GM12892 (cell line): ENCODE measurements around the gene PPP1R18.

ENCODE experiments used
- POLR2A ChIP-seq: IDR thresholded peaks from 2 replicates; pipeline ENCODE4 v1.6.1; 2011; ENCODE audit warnings: low read depth, low read length, control low read depth
- POLR2AphosphoS5 ChIP-seq: IDR thresholded peaks from 2 replicates; pipeline ENCODE4 v1.6.1; 2011; ENCODE audit warnings: low read depth, low read length, control low read depth
- TAF1 ChIP-seq: IDR thresholded peaks from 2 replicates; pipeline ENCODE4 v1.6.1; 2011; ENCODE audit warnings: low read depth, mild to moderate bottlenecking, control low read depth, low read length, borderline replicate concordance

- TF ChIP-seq POLR2AphosphoS5 (no peak), POLR2A (no peak), TAF1 (no peak)
Observed at GRCh38 chr6:30696432-30696831, 10.0 kb upstream of the PPP1R18 start.
